Skeletal muscle satellite cell (primary cell): Measurements from ENCODE around the gene NBEA.

Experiments
- H3K27me3 ChIP-seq: 2 replicates; pipeline ENCODE4 v1.7.0; 2013; ENCODE audit warnings: low read length; ENCODE audit not compliant: control insufficient read depth, insufficient read depth
- H3K36me3 ChIP-seq: 2 replicates; pipeline ENCODE4 v1.7.0; 2013; ENCODE audit warnings: mild to moderate bottlenecking, control low read depth, low read length; ENCODE audit not compliant: insufficient read depth
- H3K4me1 ChIP-seq: 2 replicates; pipeline ENCODE4 v1.7.0; 2013; ENCODE audit warnings: low read length; ENCODE audit not compliant: control insufficient read depth, insufficient read depth
- H3K4me2 ChIP-seq: 2 replicates; pipeline ENCODE4 v1.7.0; 2013; ENCODE audit warnings: mild to moderate bottlenecking, low read length
- H3K4me3 ChIP-seq: 2 replicates; pipeline ENCODE4 v1.7.0; 2013; ENCODE audit warnings: low read length
- H3K9ac ChIP-seq: 2 replicates; pipeline ENCODE4 v1.7.0; 2013; ENCODE audit warnings: mild to moderate bottlenecking, low read depth, low read length, moderate library complexity
- H3K9me3 ChIP-seq: replicated peaks from 2 replicates; pipeline ENCODE4 v1.7.0; 2013; ENCODE audit warnings: mild to moderate bottlenecking, control low read depth, low read length

Gene NBEA

DNA sequence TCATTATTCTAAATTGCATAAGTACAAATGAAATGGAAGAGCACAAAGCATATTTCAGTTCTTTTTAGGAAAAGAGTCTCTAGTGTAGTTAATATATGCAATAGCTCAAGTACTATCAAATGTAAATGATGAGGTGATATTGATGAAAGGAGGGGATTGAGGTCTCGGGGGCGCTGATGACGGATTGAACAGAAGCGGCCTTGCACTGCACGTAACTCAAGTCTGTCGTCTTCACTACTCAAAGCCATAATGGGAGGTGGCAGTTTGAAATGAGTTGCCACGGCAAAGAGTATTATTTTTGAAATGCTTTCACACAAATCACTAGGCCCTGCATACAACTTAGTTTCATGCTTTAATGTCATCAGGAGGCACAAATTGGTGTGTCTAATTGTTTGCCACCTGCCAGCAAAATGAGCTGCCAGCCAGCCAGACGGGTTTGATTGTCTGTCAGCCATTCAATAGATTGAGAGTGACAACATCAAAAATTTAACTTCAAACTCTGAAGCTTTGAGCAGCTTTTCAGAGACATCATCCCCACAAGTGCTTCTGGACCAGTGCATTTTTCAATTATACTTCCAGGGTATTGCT lies 256.6 kb downstream of the NBEA start:
- Histone ChIP-seq H3K36me3 (no peaks in the 10 kb centered on the region), H3K4me3 (no peak overlapping the region), H3K27me3 (no peaks in the 10 kb centered on the region), H3K4me2 (no peak overlapping the region), H3K9me3 (no peaks in the 10 kb centered on the region), H3K9ac (no peak overlapping the region), H3K4me1 (no peaks in the 10 kb centered on the region)

DNA sequence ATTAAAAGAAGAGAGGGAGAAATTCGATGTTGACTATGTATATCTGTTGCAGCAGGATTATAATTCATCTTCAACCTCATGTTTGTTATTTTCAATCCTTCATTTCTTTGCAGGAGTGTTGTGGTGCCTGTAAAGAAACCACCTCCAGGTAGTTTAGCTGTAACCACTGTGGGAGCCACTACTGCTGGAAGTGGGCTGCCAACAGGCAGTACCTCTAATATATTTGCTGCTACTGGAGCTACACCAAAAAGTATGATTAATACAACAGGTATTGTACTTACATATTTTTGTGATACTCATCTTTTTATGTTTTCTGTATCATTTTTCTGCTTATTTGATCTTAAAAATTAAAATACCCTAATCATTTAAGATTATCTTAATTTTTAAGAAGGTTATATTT lies 266.5 kb downstream of the NBEA start:
- H3K27me3 ChIP-seq, result no peaks in the 10 kb centered on the region
- no peak overlapping the region for H3K4me2 ChIP-seq
- H3K4me3 ChIP-seq, result no peak overlapping the region
- no peaks in the 10 kb centered on the region for H3K9me3 ChIP-seq
- no peaks in the 10 kb centered on the region for H3K36me3 ChIP-seq
- no peak overlapping the region for H3K9ac ChIP-seq
- no peaks in the 10 kb centered on the region for H3K4me1 ChIP-seq

DNA sequence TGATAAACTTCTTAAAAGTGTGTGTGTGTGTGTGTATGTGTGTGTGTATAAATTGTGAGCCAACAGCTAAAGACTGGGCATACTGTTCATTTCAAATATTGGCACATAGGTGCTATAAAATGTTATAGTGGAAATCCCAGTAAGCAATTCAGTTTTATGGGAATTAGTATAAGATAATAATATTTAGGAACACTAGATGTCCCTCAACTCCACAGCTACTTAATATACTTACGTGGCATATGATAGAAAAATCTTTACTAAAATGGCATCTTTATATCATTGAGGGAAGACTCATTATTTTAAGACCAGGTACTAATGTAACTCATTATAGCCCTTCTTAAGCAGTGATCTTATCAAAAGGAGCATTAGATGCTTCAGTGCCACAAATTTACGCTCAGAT lies 268.2 kb downstream of the NBEA start:
- no peaks in the 10 kb centered on the region for H3K27me3 ChIP-seq
- no peaks in the 10 kb centered on the region for H3K4me1 ChIP-seq
- no peak overlapping the region for H3K4me3 ChIP-seq
- H3K36me3 ChIP-seq, result no peaks in the 10 kb centered on the region
- H3K9me3 ChIP-seq, result no peaks in the 10 kb centered on the region
- H3K9ac ChIP-seq, result no peak overlapping the region
- H3K4me2 ChIP-seq, result no peak overlapping the region

DNA sequence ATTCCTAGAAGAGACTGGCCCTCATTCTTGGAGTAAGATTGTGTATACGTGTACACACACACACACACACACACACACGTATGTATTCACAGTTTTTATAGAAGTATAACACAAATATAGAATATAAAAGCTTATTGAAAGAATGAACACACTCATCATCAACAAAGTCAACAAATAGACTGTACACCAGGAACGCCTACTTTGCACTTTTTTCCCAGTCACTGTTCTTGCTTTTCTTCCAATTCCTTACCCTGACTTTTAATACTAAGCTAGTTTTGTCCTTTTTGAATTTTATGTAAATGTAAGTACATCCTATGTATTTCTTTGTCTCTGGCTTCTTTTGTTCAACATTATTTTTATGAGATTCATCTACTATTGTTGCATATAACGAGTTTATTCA lies 269.9 kb downstream of the NBEA start:
- no peak overlapping the region for H3K4me2 ChIP-seq
- no peaks in the 10 kb centered on the region for H3K27me3 ChIP-seq
- H3K36me3 ChIP-seq, result no peaks in the 10 kb centered on the region
- H3K9me3 ChIP-seq, result no peaks in the 10 kb centered on the region
- no peaks in the 10 kb centered on the region for H3K4me1 ChIP-seq
- no peak overlapping the region for H3K4me3 ChIP-seq
- H3K9ac ChIP-seq, result no peak overlapping the region

DNA sequence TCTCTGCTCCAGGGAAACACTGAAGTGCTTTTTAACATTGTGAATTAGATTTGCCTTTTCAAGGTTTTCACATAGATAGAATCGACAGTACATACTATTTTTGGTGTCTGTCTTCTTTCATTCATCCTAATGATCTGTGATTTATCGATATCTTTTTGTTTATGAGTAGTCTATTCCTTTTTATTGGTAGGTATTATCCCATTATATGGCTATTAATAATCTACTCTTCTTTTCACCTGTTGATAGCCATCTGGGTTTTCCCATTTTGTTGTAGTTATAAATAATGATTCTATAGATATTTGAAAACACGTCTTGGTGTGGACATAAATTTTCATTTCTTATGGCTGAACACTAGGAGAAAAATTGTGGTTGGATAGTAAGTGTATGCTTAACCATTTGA lies 271.8 kb downstream of the NBEA start:
- H3K9ac ChIP-seq, result no peak overlapping the region
- H3K36me3 ChIP-seq, result no peaks in the 10 kb centered on the region
- H3K4me2 ChIP-seq, result no peak overlapping the region
- H3K4me3 ChIP-seq, result no peak overlapping the region
- no peaks in the 10 kb centered on the region for H3K27me3 ChIP-seq
- H3K4me1 ChIP-seq, result no peaks in the 10 kb centered on the region
- no peaks in the 10 kb centered on the region for H3K9me3 ChIP-seq

DNA sequence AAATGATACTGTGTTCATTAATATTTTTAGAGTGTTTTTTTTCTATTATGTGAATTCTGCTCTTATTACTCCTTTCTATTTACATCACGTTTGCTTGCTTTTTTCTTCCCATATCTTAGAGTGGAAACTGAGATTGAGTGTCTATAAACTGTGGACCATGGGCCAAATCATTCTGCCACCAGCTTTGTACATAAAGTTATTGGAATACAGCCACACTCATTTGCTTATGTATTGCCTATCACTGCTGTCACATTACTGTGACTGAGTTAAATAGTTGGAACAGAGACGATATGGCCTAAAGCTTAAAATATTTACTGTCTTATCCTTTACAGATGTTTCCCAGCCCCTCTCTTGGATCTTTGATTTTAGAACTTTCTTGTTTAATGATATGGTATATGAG lies 274.1 kb downstream of the NBEA start:
- H3K4me2 ChIP-seq, result no peak overlapping the region
- H3K4me3 ChIP-seq, result no peak overlapping the region
- H3K9me3 ChIP-seq, result no peaks in the 10 kb centered on the region
- no peaks in the 10 kb centered on the region for H3K4me1 ChIP-seq
- H3K9ac ChIP-seq, result no peak overlapping the region
- H3K27me3 ChIP-seq, result no peaks in the 10 kb centered on the region
- H3K36me3 ChIP-seq, result no peaks in the 10 kb centered on the region

DNA sequence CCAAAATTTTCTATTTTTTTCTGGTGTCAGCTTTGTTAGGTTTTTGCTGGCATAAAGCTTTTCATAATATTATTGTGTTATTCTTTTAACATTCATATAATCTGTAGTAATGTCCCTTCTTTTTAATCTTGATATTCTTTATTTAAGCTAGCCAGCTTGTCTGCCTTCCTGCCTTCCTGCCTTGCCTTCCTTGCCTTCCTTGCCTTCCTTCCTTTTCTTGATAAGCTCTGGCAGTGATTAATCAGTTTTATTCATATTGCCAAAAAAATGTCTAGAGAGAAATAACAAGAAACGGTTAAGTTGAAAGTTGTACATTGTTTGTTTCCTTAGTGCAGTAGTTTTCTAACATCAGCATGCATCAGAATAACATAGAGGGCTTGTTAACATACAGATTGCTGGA lies 277.0 kb downstream of the NBEA start:
- H3K4me2 ChIP-seq, result no peak overlapping the region
- no peak overlapping the region for H3K9ac ChIP-seq
- H3K4me1 ChIP-seq, result no peaks in the 10 kb centered on the region
- H3K36me3 ChIP-seq, result no peaks in the 10 kb centered on the region
- no peaks in the 10 kb centered on the region for H3K27me3 ChIP-seq
- H3K4me3 ChIP-seq, result no peak overlapping the region
- no peaks in the 10 kb centered on the region for H3K9me3 ChIP-seq

DNA sequence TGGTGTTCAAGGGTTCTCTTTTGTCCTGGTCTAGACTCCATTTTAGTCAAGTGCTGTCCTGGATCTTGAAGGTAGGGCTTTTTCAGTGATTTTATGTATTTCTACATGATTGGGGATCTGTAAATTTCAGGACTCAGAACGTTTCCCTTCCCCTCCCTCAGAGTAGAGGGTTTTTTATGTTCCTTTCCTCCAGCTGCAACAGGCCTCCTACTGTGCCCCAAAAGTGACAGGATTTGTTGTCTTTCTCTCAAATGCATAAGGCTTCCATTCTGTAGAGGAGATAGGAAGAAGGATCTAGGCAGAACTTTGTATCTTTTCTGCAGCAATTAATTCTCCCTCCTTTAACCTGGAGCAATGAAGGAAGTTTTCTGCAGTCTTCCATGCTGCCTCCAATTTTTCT lies 283.1 kb downstream of the NBEA start:
- no peaks in the 10 kb centered on the region for H3K9me3 ChIP-seq
- H3K4me3 ChIP-seq, result no peak overlapping the region
- no peak overlapping the region for H3K4me2 ChIP-seq
- no peaks in the 10 kb centered on the region for H3K27me3 ChIP-seq
- H3K4me1 ChIP-seq, result no peaks in the 10 kb centered on the region
- no peak overlapping the region for H3K9ac ChIP-seq
- no peaks in the 10 kb centered on the region for H3K36me3 ChIP-seq

DNA sequence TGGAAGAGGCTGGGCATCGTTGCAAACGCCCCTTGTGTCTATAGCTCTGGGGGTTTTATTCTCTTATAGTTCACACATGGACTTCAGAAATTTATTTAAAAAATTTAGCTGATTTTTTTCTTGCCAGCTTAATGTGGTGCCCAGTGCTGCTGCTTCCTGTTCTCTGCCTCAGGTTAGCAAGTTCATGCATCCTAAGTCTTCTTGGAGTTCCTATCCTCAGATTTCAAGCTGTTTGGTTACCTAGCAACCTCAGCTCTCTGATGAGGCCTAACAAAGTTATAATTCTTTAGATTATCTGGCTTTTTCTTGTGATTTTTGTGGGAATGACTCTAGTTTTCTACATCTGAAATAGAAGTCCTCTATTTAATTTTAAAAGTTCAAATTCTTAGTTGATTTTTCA lies 283.5 kb downstream of the NBEA start:
- Histone ChIP-seq H3K9ac (no peak overlapping the region), H3K4me3 (no peak overlapping the region), H3K9me3 (no peaks in the 10 kb centered on the region), H3K4me2 (no peak overlapping the region), H3K27me3 (no peaks in the 10 kb centered on the region), H3K4me1 (no peaks in the 10 kb centered on the region), H3K36me3 (no peaks in the 10 kb centered on the region)

DNA sequence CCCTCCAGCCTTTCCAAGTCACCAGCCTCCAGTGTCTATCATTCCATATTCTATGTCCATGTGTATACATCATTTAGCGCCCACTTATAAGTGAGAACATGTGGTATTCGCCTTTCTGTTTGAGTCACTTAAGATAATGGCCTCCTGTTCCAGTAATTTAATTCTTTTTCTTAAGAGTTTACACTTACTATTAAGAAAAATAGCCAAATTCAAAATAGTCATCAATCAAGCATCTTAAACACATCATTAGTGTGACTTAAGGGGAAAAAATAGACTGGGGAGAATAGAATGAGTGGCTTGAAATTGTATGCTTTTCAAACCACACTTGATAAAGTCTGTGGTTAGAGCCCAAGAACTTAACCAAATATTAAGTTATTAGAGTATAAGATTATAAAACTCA lies 286.5 kb downstream of the NBEA start:
- no peak overlapping the region for H3K4me3 ChIP-seq
- no peaks in the 10 kb centered on the region for H3K27me3 ChIP-seq
- H3K9me3 ChIP-seq, result no peaks in the 10 kb centered on the region
- no peak overlapping the region for H3K4me2 ChIP-seq
- H3K4me1 ChIP-seq, result no peaks in the 10 kb centered on the region
- no peaks in the 10 kb centered on the region for H3K36me3 ChIP-seq
- H3K9ac ChIP-seq, result no peak overlapping the region

DNA sequence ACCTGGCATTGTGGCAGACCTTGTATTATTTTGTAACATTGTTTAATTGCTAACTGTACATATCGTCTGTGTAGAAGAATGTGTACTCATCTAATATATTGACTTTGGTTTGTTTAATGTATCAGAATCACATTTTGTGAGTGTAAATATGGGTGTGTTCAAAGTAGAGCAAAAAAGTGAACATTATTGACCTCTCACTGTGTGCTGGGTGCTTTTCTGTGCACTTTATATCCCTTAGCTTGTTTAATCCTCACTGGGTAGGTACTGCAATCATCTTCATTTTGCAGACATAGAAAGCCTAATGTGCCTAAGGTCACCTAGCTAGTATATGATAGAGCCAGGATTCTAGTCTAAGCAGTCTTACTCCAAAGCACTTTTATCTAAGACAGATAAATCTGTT lies 289.4 kb downstream of the NBEA start:
- Histone ChIP-seq H3K4me2 (no peak overlapping the region), H3K9me3 (no peaks in the 10 kb centered on the region), H3K4me3 (no peak overlapping the region), H3K9ac (no peak overlapping the region), H3K4me1 (no peaks in the 10 kb centered on the region), H3K36me3 (no peaks in the 10 kb centered on the region), H3K27me3 (no peaks in the 10 kb centered on the region)

DNA sequence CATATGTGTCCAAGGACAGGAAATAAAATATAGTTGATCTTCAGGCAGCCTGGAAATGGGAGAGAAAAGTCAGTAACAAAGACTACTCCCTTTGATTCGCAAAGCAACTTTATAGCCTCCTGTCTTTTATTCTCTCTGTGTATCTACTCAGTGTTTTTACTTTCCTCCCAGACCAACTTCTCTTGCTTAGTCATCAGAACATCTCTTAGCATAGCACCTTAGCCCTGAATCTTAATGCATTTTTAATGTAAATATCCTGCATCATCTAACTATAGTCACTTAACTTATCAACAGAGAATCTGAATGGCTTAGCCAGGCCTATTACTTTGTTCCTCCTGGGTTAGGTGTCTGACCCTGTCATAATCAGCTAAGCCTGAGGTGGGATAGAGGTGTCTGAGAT lies 296.2 kb downstream of the NBEA start:
- Histone ChIP-seq H3K9ac (no peak overlapping the region), H3K27me3 (no peaks in the 10 kb centered on the region), H3K4me3 (no peak overlapping the region), H3K4me1 (no peaks in the 10 kb centered on the region), H3K4me2 (no peak overlapping the region), H3K36me3 (no peaks in the 10 kb centered on the region), H3K9me3 (no peaks in the 10 kb centered on the region)
